Stimulated activated CD4-positive, alpha-beta T cell treated with anti-CD3 and anti-CD28 coated beads, TNF-alpha, amount 100 ng/mL, for 4 hours (primary cell): ENCODE data around the gene RING1.
"Not testable (repeated sequence)": the region's sequence is repeated elsewhere in the genome, so short reads cannot be mapped to it uniquely, and the experiment has no call there.

ENCODE experiments used
- DNase-seq, 3 experiments: peaks; one replicate each; pipeline ENCODE4 v3.0.0-alpha.2; 2020; ENCODE audit warnings: low read depth in 3 of 3

RING1 gene

DNA sequence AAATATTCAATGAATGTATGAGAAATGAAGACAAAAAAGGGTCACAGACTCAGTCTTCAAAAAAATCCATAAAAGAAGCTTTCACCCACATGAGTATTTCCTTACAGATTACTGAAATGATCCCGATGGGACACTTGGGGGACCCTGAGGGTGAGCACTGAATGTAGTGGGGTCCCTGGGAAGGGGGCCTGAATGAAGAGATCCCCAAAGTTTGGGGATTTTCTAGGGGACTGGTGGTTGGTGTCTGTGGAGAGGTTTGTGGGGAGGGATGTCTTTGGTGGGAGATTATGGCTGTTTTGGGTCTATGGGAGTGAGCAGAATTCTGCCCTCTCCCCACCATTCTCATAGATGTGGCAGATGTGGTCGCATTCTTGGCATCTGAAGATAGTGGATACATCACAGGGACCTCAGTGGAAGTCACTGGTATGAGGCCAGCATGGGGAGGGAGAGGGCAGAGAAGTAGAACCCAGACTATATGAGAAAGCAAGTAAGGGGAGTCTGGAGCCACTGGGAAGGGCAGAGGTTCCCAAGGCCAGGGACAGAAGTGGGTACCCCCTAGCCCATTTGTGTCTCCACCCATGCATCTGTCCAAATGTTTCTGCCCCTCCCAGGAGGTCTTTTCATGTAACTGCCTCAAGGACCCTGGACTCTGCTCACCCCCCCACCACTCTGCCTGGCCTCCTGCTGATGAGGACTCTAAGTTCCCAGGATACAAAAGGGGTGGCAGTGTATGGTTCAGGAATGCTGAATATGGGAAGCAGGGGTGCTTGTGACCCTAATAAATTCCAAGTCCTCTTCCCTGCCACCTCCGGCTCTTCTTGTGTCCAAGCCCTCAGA is 2.1 kb upstream of the RING1 start:
- no peak for DNase-seq

GRCh38 chr6:33206864-33207551 is 1.3 kb upstream of the RING1 start:
- no peak for DNase-seq

- DNase-seq = no peak
Measured at GRCh38 chr6:33207552-33208090, 679 bp upstream of the RING1 start.

GRCh38 chr6:33209856-33210255 is 1.6 kb downstream of the RING1 start:
- DNase-seq = no peak

DNA sequence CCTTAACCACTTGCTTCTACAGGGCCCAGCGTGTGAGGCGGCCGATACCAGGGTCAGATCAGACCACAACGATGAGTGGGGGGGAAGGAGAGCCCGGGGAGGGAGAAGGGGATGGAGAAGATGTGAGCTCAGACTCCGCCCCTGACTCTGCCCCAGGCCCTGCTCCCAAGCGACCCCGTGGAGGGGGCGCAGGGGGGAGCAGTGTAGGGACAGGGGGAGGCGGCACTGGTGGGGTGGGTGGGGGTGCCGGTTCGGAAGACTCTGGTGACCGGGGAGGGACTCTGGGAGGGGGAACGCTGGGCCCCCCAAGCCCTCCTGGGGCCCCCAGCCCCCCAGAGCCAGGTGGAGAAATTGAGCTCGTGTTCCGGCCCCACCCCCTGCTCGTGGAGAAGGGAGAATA is 2.8 kb downstream of the RING1 start:
- DNase-seq = no peak

GRCh38 chr6:33211666-33212422 is 3.5 kb downstream of the RING1 start:
- no peak for DNase-seq

GRCh38 chr6:33212857-33213165 is 4.5 kb downstream of the RING1 start:
- DNase-seq = no peak

GRCh38 chr6:33213166-33213988 is 5.1 kb downstream of the RING1 start:
- DNase-seq = no peak

- DNase-seq = no peak
Measured at GRCh38 chr6:33213989-33214335, 5.7 kb downstream of the RING1 start.

DNA sequence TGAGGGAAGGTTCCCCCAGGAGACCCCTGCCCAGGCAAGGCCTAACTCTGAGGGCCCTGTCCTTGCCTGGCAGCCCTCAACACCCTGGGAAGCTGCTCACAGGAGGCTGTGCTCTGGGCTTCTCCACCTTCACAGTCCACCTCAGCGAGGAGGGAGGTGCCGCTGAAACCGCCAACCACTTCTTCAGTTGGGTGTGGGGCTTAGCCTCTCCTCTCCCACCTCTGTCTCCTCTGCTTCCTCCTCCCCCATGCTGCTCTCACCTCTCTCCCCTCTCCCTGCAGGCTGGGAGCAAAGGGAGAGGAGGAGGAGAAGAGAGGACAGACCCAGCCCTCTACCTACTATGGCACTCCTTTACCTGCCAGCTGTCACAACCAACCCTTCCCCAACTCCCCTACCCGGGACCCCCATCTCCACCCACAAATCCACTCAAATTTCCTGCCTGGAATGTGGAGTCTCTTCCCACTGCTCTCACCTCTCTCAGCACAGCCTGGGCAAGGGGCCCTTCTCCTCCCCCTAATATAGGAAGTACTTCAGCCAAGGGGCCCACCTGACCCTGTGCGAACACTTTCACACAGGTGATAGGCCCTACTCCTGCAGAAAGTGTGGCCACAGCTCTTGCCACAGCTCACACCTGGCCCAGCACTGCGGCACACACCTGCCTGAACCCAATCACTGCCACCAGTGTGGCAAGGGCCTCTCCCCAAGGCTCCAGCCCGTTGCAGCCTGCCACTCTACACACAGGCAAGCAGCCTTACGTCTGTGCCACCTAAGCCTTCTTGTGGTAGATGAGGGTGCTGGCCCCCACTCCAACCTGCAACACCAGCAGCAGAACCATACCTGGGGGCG is 7.2 kb downstream of the RING1 start:
- no peak for DNase-seq

DNA sequence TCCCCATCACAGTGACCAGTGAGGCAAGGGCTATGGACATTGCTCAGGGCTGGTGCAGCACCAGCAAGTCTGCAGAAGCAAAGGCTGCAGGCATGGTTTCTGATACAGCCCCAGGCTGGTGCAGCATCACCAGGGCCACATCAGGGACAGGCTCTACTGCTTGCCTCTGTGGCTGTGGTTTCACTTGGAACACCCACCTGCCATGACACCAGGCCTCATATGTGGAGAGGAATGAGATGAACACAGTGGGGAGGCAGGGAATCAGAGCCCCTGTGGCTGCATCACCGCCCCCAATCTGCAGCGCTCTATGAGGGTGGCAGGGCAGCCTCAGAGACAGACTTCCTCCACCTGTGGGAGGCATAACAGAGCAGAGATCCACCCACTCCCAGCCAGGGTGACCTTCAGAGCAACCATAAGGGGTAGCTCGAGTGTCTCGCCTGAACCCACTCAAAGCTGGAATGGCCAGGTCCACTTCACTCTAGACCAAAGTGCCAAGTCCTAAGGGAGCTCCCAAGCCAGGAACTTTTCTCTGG is 7.9 kb downstream of the RING1 start:
- no peak for DNase-seq

DNA sequence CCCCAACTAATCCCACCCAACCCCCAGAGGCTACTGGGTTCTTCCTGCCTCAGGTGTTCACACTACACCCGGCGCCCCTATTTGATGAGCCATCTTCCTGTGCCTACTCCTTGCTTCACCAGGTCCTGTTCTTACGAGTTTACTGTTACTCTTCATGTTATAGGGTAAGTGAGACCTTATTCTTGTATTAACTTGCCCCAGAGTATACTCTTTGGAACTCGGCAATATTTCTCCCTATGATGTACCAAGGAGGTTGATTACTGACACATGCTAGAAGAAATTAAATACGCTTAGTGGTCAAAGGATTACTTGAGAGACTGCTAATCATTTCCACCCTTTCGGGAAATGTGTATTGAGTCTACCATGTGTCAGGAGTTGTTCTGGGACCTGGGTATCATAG is 8.9 kb downstream of the RING1 start:
- no peak for DNase-seq

- no peak for DNase-seq
Measured at GRCh38 chr6:33217681-33218080, 9.4 kb downstream of the RING1 start.

DNA sequence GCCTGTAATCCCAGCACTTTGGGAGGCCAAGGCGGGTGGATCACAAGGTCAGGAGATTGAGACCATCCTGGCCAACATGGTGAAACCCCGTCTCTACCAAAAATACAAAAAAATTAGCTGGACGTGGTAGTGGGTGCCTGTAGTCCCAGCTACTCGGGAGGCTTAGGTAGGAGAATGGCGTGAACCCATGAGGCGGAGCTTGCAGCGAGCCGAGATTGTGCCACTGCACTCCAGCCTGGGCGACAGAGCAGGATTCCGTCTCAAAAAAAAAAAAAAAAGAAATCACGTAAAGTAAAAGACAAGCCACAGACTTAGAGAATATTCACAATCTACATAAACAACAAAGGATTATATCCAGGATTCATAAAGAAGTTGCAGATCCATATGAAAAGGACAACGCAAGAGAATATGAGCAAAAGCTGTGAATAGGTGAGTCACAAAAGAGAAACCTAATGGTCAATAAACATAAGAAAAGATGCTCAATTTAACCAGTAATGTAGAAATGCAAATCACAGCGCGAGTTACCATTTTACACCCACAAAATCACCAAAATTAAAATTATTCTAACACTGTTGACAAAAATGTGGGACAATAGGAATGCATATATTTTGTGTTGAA is 18.3 kb downstream of the RING1 start:
- not testable (repeated sequence) for DNase-seq

GRCh38 chr6:33235221-33235634 is 26.9 kb downstream of the RING1 start:
- DNase-seq = no peak

- DNase-seq = no peak
Measured at GRCh38 chr6:33236328-33236727, 28.0 kb downstream of the RING1 start.

DNA sequence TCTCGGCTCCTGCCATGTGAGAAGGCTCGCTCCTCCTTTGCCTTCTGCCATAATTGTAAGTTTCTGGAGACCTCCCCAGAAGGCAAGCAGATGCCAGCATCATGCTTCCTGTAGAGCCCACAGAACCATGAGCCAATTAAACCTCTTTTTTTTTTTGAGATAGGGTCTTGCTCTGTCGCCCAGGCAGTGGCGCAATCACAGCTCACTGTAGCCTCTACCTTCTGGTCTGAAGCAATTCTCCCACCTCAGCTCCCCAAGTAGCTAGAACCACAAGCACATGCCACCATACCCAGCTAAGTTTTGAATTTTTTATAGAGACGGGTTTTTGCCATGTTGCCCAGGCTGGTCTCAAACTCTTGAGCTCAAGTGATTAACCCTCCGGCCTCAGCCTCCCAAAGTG is 28.6 kb downstream of the RING1 start:
- DNase-seq = no peak

GRCh38 chr6:33237741-33238140 is 29.4 kb downstream of the RING1 start:
- no peak for DNase-seq

DNA sequence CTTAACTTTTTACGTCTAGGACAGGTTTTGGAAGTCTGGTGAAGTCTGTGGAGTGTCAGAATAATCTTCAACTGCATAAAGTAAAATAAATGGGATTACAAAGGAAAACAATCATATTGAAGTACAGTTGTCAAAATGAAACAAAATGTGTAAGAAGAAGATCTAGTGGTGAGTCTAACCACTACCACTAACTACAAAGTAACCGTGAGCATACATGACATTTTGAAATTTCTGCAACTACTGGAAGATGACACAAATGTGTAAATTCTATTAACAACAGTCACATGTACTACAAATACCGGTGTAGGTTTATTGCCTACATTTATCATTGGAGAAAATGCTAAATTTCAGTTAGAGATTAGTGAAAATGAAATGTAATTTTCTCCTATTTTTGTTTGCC is 33.7 kb downstream of the RING1 start:
- no peak for DNase-seq

DNA sequence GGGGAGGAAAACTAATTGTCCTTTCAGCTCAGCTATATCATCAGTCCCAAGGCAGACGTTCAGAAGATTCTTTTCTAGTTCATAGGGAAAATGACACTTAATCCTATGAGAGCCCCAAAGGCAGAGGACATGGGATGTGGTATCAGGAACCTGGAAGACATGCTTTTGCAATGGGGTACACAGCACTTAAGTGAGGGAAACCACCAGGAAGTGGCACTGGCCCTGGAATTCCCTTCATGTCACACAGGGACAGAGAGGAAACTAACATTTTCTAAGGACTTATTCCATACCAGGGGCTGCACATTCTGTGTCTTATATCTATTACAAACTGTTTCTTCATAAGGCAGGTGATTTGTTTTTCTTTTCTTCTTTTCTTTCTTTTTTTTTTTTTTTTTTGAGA is 35.2 kb downstream of the RING1 start:
- DNase-seq = no peak
